ENCODE results near the gene SFXN5.
A peak's percentile ranks its signal among the peaks of the same experiment; 100 is the strongest.
"Not testable (repeated sequence)": the region's sequence is repeated elsewhere in the genome, so short reads cannot be mapped to it uniquely, and the experiment has no call there.

SFXN5 gene

GRCh38 chr2:73071360-73072128, at the start of gene SFXN5:
SFXN5 (minus strand) TSS chr2:73071712; CDS start chr2:73071705, 7 bp downstream.
- DNase-seq = peak; percentile 91

GRCh38 chr2:73119611-73120239, 48.2 kb upstream of the SFXN5 start:
- not testable (repeated sequence) for DNase-seq

- no peak for DNase-seq
These were observed 45.9 kb upstream of the SFXN5 start for GRCh38 chr2:73117441-73117840.

- no peak for DNase-seq
These were observed 44.9 kb upstream of the SFXN5 start for GRCh38 chr2:73116182-73116960.

GRCh38 chr2:73114273-73114867, 42.9 kb upstream of the SFXN5 start:
- no peak for DNase-seq

GRCh38 chr2:73112913-73113854, 41.7 kb upstream of the SFXN5 start, which contains the start of gene RAB11FIP5:
RAB11FIP5 (minus strand) TSS chr2:73112948; CDS start chr2:73112777, 171 bp downstream.
- no peak for DNase-seq

GRCh38 chr2:73112026-73112912, 40.8 kb upstream of the SFXN5 start:
- DNase-seq = no peak

- no peak for DNase-seq
These were observed 39.8 kb upstream of the SFXN5 start for GRCh38 chr2:73111073-73112025.

GRCh38 chr2:73110168-73111072, 38.9 kb upstream of the SFXN5 start:
- no peak for DNase-seq

GRCh38 chr2:73109431-73110167, 38.1 kb upstream of the SFXN5 start:
- no peak for DNase-seq

GRCh38 chr2:73107211-73107926, 35.9 kb upstream of the SFXN5 start:
- no peak for DNase-seq

- no peak for DNase-seq
These were observed 35.3 kb upstream of the SFXN5 start for GRCh38 chr2:73106791-73107190.

- DNase-seq = no peak
These were observed 34.0 kb upstream of the SFXN5 start for GRCh38 chr2:73105511-73105971.

GRCh38 chr2:73104933-73105332, 33.4 kb upstream of the SFXN5 start:
- no peak for DNase-seq

GRCh38 chr2:73103018-73103542, 31.6 kb upstream of the SFXN5 start:
- DNase-seq = no peak

- no peak for DNase-seq
These were observed 30.2 kb upstream of the SFXN5 start for GRCh38 chr2:73101626-73102256.

Measured in MV-4-11 (cell line).